BJ (cell line): ENCODE results near the gene TXNL4A. TPM values are rescaled to one million over a fixed set of nuclear protein-coding genes. Genes with fewer than 3 reads are reported as not detected.
A peak's percentile ranks its signal among the peaks of the same experiment; 100 is the strongest.

Experiments used
- CTCF ChIA-PET: fragments of 350-600 bp; formaldehyde crosslinking; extraction: SDS; loops from one replicate; lab custom pipeline; 2021; ENCODE audit warnings: antibody characterized with exemption, inconsistent platforms; lab: Yijun Ruan, JAX
- POLR2A ChIA-PET: fragments of 300-600 bp; sonication (Branson Sonifier 250); formaldehyde crosslinking; extraction: SDS; loops from one replicate; lab custom pipeline; 2021; ENCODE audit warnings: antibody characterized with exemption; lab: Charles Lee
- DNase-seq: peaks from one replicate; pipeline ENCODE4 v3.0.0-alpha.2; 2011; ENCODE audit warnings: low read depth
- H3K27me3 ChIP-seq: 2 replicates; pipeline ENCODE4 v1.6.0; 2011; ENCODE audit warnings: low read length; ENCODE audit not compliant: control insufficient read depth, insufficient read depth
- H3K36me3 ChIP-seq: 2 replicates; pipeline ENCODE4 v1.5.1; 2011; ENCODE audit warnings: low read length; ENCODE audit not compliant: control insufficient read depth, insufficient read depth
- H3K4me3 ChIP-seq: 2 replicates; pipeline ENCODE4 v1.5.1; 2011; ENCODE audit warnings: low read depth, mild to moderate bottlenecking, control low read depth, low read length
- CTCF ChIP-seq: IDR thresholded peaks from 2 replicates; pipeline ENCODE4 v1.5.1; 2011; ENCODE audit warnings: low read depth, mild to moderate bottlenecking, control low read depth, inconsistent platforms, low read length, moderate library complexity; ENCODE audit not compliant: insufficient read depth
- polyA plus RNA-seq: library from polyadenylated mRNA; depleted of rRNA; stranded (reverse); fragments of >200 nt; gene quantifications from 2 replicates; pipeline ENCODE4 v1.2.3, GENCODE V29; 2011

Gene TXNL4A
- polyA plus RNA-seq, 1 experiment, result 95.8 TPM

GRCh38 chr18:79991494-79991893 is 3.1 kb upstream of the TXNL4A start:
- Histone ChIP-seq H3K4me3 (no peak overlapping the region), H3K36me3 (no peaks in the 10 kb centered on the region), H3K27me3 (no peaks in the 10 kb centered on the region)
- ChIA-PET CTCF (no interaction called here), POLR2A (no interaction called here)
- no peak for DNase-seq
- no peak for TF ChIP-seq CTCF

- CTCF ChIA-PET, result interaction anchor here (1.4 kb wide), 1 partner anchor 32 kb away, joined by 3 read pairs; no protein-coding TSS in a partner anchor
- no peak for TF ChIP-seq CTCF
Observed at GRCh38 chr18:79989195-79989497, 783 bp upstream of the TXNL4A start.

GRCh38 chr18:79988071-79988450 is 302 bp downstream of the TXNL4A start:
- DNase-seq, result no peak
- peak overlapping the region; percentile 70 for H3K4me3 ChIP-seq
- POLR2A ChIA-PET, result interaction anchor here (0.5 kb wide), 1 partner anchor 183 kb away, joined by 4 read pairs; no protein-coding TSS in a partner anchor
- CTCF ChIA-PET, result interaction anchor here (0.7 to 1.6 kb wide), 2 partner anchors 26 to 38 kb away, joined by 3 read pairs; no protein-coding TSS in a partner anchor
- H3K27me3 ChIP-seq, result no peaks in the 10 kb centered on the region
- peak; percentile 50 for TF ChIP-seq CTCF
- H3K36me3 ChIP-seq, result 0 out of 2 replicates have a peak, but pooled peaks cover 1% of the 10 kb centered on the region

More at GRCh38 chr18:79989195-79989497, 783 bp upstream of the TXNL4A start:
- no peak for DNase-seq
- Histone ChIP-seq H3K27me3 (no peaks in the 10 kb centered on the region), H3K4me3 (peak overlapping the region; percentile 70), H3K36me3 (0 out of 2 replicates have a peak, but pooled peaks cover 1% of the 10 kb centered on the region)
- POLR2A ChIA-PET, result no interaction called here

GRCh38 chr18:79987566-79987965 is 797 bp downstream of the TXNL4A start:
- ChIA-PET POLR2A (interaction anchor here (0.5 kb wide), 1 partner anchor 182 kb away, joined by 4 read pairs; no protein-coding TSS in a partner anchor), CTCF (interaction anchor here (0.7 to 1.6 kb wide), 2 partner anchors 25 to 38 kb away, joined by 3 read pairs; no protein-coding TSS in a partner anchor)
- DNase-seq, result no peak

GRCh38 chr18:79986726-79987125 is 1.6 kb downstream of the TXNL4A start:
- Histone ChIP-seq H3K4me3 (peak overlapping the region; percentile 70), H3K36me3 (0 out of 2 replicates have a peak, but pooled peaks cover 1% of the 10 kb centered on the region), H3K27me3 (no peaks in the 10 kb centered on the region)
- no peak for TF ChIP-seq CTCF
- POLR2A ChIA-PET, result no interaction called here
- no peak for DNase-seq
- CTCF ChIA-PET, result interaction anchor here (1.0 to 1.7 kb wide), 3 partner anchors 10 to 607 kb away, joined by 3 read pairs; no protein-coding TSS in a partner anchor

More at GRCh38 chr18:79987566-79987965, 797 bp downstream of the TXNL4A start:
- TF ChIP-seq CTCF, result no peak
- Histone ChIP-seq H3K4me3 (peak overlapping the region; percentile 70), H3K27me3 (no peaks in the 10 kb centered on the region), H3K36me3 (0 out of 2 replicates have a peak, but pooled peaks cover 1% of the 10 kb centered on the region)
